Measurements from ENCODE around the gene SUSD1.
A peak's percentile ranks its signal among the peaks of the same experiment; 100 is the strongest.

SUSD1 gene

DNA sequence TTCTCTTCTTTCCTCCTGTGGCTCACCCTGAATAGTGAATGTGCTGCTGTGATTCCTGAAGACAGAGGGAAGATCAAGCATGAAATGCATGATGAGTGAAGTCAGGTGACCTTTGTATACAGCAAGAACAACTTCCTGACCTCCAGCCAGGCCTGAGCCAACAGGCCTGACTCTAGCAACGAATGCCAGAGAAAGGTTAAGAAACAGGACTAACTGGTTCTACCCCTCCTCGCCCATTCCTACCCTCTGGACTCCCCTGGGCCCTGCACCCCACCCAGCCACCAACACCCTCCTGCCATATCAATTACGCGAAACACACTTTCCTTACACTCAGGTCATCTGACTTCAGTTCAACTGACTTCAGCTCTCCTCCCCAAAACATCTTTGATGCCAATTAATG is 4.9 kb downstream of the SUSD1 start:
- Histone ChIP-seq H3K27me3 (ENCODE audit: control insufficient read depth, insufficient read depth, low read length) (no peaks in the 10 kb centered on the region), H3K9ac (ENCODE audit: low read length) (no peak overlapping the region), H3K4me3 (ENCODE audit: low read length) (no peak overlapping the region), H3K9me3 (ENCODE audit: control insufficient read depth, low read length) (no peaks in the 10 kb centered on the region), H3K36me3 (ENCODE audit: control insufficient read depth, insufficient read depth, low read length) (no peaks in the 10 kb centered on the region), H3K4me1 (ENCODE audit: control insufficient read depth, insufficient read depth, low read length) (peaks cover 65% of the 10 kb centered on the region)

DNA sequence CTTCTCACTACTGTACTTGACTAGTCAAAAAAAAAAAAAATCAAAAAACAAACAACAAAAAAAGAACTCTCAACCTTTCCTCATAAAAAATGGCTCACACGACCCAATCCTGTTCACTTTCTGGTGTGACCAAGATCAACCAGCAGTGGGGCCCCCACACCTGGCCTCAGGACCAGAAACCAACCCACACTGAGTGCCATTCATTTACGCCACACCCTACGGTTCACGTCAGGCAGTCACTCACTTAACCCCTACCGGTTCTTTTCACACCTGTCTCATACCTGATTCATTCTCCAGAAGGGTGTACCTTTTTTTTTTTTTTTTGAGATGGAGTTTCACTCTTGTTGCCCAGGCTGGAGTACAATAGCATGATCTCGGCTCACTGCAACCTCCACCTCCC is 5.7 kb downstream of the SUSD1 start:
- Histone ChIP-seq H3K36me3 (ENCODE audit: control insufficient read depth, insufficient read depth, low read length) (no peaks in the 10 kb centered on the region), H3K9me3 (ENCODE audit: control insufficient read depth, low read length) (no peaks in the 10 kb centered on the region), H3K4me3 (ENCODE audit: low read length) (no peak overlapping the region), H3K9ac (ENCODE audit: low read length) (no peak overlapping the region), H3K4me1 (ENCODE audit: control insufficient read depth, insufficient read depth, low read length) (peaks cover 65% of the 10 kb centered on the region), H3K27me3 (ENCODE audit: control insufficient read depth, insufficient read depth, low read length) (no peaks in the 10 kb centered on the region)

DNA sequence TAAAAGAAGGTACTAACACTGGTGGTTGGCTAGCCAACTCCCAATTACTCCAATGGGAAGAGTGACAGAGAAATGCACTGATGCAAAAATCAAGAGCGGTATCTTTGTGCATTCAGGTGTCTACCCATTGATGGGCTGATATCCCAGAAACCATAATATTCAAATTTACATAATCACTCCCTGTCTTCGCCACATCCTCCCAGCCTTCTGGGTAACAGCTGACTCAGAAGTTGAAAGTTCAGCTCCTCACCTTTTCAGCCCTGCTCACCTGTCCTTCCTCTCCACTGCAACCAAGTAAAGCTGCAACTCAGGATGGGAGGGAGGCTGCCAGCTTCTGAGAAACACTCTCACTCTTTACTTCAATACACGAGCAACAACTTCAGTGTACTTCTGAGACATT is 6.9 kb downstream of the SUSD1 start:
- Histone ChIP-seq H3K4me3 (ENCODE audit: low read length) (no peak overlapping the region), H3K4me1 (ENCODE audit: control insufficient read depth, insufficient read depth, low read length) (peaks cover 53% of the 10 kb centered on the region), H3K9ac (ENCODE audit: low read length) (no peak overlapping the region), H3K36me3 (ENCODE audit: control insufficient read depth, insufficient read depth, low read length) (no peaks in the 10 kb centered on the region), H3K27me3 (ENCODE audit: control insufficient read depth, insufficient read depth, low read length) (no peaks in the 10 kb centered on the region), H3K9me3 (ENCODE audit: control insufficient read depth, low read length) (no peaks in the 10 kb centered on the region)

DNA sequence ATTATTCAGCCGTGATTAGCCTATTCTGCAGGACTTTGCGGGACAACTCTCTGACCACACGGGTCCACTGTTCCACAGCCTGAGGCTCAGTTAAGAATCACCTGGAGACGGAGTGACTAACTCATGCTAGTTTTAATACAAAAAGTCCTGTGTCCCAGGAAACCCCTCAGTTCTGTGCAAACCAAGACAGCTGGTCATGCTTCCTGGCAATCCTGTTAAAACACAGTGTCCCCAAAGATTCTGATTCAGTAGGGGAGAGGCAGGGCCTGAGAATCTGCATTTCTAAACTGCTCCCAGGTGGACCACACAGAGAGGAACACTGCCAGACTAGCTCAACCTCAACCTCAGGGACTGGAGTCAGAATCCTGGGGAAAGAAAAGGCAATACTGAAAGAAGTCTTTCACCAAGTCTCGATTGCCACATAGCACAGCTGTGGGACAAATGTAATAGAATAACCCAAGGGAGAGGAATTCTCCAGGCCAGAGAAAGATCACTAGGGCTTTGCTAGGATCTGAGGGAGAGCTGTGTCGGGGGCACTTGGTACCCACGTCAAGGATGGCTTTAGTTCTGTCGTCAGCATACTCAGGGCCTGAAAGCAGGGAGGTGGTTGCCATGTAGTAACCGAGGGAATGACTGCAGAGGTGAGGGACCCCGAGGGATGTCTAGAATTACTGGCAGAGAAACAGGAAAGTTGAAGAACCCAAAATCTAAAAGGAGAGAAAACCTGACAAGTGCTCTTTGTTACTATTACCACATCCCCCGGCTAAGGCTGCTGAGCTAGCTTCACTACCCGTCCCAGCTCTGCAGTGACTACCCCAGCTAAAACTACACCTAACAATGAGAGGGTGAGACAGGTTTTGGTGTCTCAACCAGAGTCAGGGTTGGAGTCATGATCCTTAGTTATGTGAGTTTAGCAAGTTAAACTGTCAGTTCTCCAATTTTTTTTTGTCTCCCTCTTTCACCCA is 8.6 kb downstream of the SUSD1 start:
- H3K9ac ChIP-seq (ENCODE audit: low read length) = peak overlapping the region; percentile 2

DNA sequence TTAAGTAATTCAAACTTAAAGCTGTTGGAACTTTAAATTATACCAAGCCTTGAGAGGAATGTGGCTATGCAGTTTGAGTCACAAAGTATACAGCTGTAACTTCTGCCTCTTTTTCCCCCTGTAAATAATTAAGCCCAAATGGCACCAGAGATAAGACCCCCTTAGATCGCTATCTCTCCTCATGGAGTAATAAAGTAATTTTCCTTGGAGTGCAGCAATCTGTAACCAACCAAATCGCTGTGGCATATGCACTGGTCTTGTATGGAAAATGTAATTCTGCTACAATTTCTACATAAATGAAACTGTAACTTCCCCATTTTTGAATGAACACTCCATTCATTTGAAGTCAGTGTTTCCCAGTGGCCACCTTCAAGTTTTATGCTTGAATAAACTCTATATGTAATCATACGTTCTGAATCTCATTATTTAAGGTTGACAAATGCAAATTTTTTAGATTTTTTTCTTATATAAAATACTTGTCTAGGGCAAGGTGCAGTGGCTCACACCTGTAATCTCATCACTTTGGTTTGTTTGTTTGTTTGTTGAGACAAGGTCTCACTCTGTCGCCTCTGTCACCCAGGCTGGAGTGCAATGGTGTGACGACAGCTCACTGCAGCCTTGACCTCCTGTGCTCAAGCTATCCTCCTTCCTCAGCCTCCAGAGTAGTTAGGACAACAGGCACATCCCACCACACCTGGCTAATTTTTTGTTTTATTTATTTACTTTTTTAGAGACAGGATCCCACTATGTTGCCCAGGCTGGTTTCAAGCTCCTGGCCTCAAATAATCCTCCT is 12.3 kb downstream of the SUSD1 start:
- Histone ChIP-seq H3K9ac (ENCODE audit: low read length) (no peak overlapping the region), H3K36me3 (ENCODE audit: control insufficient read depth, insufficient read depth, low read length) (no peaks in the 10 kb centered on the region), H3K4me1 (ENCODE audit: control insufficient read depth, insufficient read depth, low read length) (peaks cover 10% of the 10 kb centered on the region), H3K27me3 (ENCODE audit: control insufficient read depth, insufficient read depth, low read length) (no peaks in the 10 kb centered on the region), H3K9me3 (ENCODE audit: control insufficient read depth, low read length) (no peaks in the 10 kb centered on the region), H3K4me3 (ENCODE audit: low read length) (no peak overlapping the region)

More for the DNA sequence above, 8.6 kb downstream of the SUSD1 start:
- H3K36me3 ChIP-seq (ENCODE audit: control insufficient read depth, insufficient read depth, low read length) = no peaks in the 10 kb centered on the region
- H3K4me3 ChIP-seq (ENCODE audit: low read length) = no peak overlapping the region
- H3K27me3 ChIP-seq (ENCODE audit: control insufficient read depth, insufficient read depth, low read length) = no peaks in the 10 kb centered on the region
- H3K9me3 ChIP-seq (ENCODE audit: control insufficient read depth, low read length) = no peaks in the 10 kb centered on the region
- H3K4me1 ChIP-seq (ENCODE audit: control insufficient read depth, insufficient read depth, low read length) = peaks cover 41% of the 10 kb centered on the region

DNA sequence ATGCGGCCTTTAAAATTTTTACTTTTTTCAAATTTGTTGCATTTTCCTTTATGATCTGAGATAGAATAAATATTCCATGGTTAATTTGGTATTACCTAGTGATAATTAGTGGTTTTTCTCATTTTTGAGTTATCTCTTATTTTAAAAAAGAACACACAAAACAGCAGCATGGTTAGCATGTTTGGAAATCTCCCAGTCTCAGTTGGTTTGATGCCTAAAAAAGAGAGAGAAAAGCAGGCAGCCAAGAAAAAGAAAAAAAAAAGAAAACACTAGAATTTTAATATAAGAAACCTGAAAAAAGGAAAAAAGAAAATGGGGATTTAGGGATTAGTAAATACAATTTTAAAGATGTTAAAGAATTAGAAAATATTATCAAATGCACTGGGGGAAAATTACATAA is 15.3 kb downstream of the SUSD1 start:
- Histone ChIP-seq H3K27me3 (ENCODE audit: control insufficient read depth, insufficient read depth, low read length) (no peaks in the 10 kb centered on the region), H3K9me3 (ENCODE audit: control insufficient read depth, low read length) (no peaks in the 10 kb centered on the region), H3K4me3 (ENCODE audit: low read length) (no peak overlapping the region), H3K36me3 (ENCODE audit: control insufficient read depth, insufficient read depth, low read length) (no peaks in the 10 kb centered on the region), H3K4me1 (ENCODE audit: control insufficient read depth, insufficient read depth, low read length) (no peaks in the 10 kb centered on the region), H3K9ac (ENCODE audit: low read length) (no peak overlapping the region)

DNA sequence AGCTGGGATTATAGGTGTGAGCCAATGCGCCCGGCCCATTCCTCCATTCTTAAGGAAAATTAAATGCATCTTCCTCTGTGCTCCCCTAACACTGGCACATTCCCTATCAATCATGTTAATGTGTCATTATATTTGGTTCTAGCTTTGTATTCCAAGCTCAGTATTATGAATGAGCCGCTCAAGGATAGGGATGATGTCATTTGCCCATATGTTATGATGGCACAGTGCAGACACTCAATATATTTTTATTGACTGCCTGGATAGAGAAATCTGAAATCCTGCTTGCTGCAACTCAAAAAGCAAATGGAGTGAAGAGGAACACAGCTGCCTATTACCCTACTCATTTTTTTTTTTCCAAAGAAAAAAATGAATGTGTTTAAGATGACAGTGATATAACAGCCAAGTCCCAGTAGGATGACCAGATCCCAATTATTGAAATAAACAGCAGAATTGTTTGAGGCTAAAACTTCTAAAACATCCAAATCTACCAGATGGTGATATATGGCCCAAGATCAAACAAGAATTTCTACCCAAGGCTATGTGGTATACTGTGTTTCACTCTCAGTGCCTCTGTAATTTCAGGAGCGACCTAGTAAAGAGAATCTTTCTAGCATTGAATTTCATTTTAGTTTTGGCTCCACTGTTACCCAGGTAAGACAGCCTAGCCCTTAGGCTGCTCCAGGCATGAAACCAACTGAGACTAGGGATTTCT is 16.3 kb downstream of the SUSD1 start:
- H3K36me3 ChIP-seq (ENCODE audit: control insufficient read depth, insufficient read depth, low read length) = no peaks in the 10 kb centered on the region
- H3K9me3 ChIP-seq (ENCODE audit: control insufficient read depth, low read length) = no peaks in the 10 kb centered on the region

DNA sequence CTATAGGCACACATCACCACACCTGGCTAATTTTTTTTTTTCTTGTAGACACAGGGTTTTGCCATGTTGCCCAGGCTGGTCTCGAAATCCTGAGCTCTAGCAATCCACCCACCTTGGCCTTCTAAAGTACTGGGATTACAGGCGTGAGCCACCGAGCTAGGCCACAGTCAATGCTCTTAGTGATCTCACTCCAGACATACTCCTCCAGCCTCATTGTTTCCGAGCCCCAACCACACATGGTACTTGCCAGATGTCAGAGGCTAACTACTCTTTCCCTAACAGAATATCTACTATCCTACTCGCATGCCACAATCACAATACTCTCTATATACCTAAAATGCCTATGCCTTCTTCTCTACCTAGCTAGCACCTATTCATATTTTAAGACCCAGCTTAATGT is 17.1 kb downstream of the SUSD1 start:
- Histone ChIP-seq H3K9me3 (ENCODE audit: control insufficient read depth, low read length) (no peaks in the 10 kb centered on the region), H3K4me3 (ENCODE audit: low read length) (no peak overlapping the region), H3K27me3 (ENCODE audit: control insufficient read depth, insufficient read depth, low read length) (no peaks in the 10 kb centered on the region), H3K4me1 (ENCODE audit: control insufficient read depth, insufficient read depth, low read length) (no peaks in the 10 kb centered on the region), H3K36me3 (ENCODE audit: control insufficient read depth, insufficient read depth, low read length) (no peaks in the 10 kb centered on the region), H3K9ac (ENCODE audit: low read length) (no peak overlapping the region)

More for the DNA sequence above, 16.3 kb downstream of the SUSD1 start:
- no peaks in the 10 kb centered on the region for H3K4me1 ChIP-seq (ENCODE audit: control insufficient read depth, insufficient read depth, low read length)
- no peak overlapping the region for H3K4me3 ChIP-seq (ENCODE audit: low read length)
- no peak overlapping the region for H3K9ac ChIP-seq (ENCODE audit: low read length)
- H3K27me3 ChIP-seq (ENCODE audit: control insufficient read depth, insufficient read depth, low read length) = no peaks in the 10 kb centered on the region

DNA sequence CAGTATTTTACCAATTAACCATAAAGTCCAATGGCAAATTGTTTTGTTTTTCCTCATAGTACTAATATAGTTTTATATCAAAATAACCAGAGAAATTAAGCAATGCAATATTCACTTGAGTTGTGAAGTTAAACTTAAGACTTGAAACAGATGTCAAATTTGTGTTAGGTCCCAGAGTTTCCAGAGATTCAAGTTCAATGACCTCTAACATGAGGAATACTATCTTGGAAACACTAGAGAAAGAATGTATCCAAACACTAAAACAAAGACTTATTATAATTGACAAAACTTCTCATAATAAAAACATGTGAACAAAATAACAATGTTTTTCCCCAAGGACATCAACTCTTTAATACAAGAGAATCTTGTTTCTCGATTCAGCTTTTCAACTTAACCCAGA is 18.0 kb downstream of the SUSD1 start:
- Histone ChIP-seq H3K36me3 (ENCODE audit: control insufficient read depth, insufficient read depth, low read length) (no peaks in the 10 kb centered on the region), H3K4me1 (ENCODE audit: control insufficient read depth, insufficient read depth, low read length) (no peaks in the 10 kb centered on the region), H3K27me3 (ENCODE audit: control insufficient read depth, insufficient read depth, low read length) (no peaks in the 10 kb centered on the region), H3K4me3 (ENCODE audit: low read length) (no peak overlapping the region), H3K9me3 (ENCODE audit: control insufficient read depth, low read length) (no peaks in the 10 kb centered on the region), H3K9ac (ENCODE audit: low read length) (no peak overlapping the region)

DNA sequence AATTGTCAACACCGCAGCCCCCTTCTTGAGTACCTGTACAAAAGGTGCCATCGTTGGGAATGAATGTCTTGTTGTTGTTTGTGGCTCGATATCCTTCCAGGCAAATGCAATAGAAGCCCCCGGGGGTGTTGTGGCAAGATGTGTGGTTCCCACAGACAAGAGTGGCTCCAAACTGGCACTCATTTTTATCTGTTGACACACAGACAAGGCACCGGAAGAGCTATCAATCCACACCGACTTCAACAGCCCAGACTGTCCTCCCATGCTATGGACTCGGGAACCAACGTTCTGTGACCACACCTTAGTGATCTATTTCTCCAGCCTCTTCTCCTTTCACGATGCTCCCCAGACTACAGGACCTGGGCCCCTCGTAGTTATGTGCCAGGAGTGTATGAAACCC is 25.9 kb downstream of the SUSD1 start:
- Histone ChIP-seq H3K9ac (ENCODE audit: low read length) (no peak overlapping the region), H3K4me3 (ENCODE audit: low read length) (no peak overlapping the region), H3K9me3 (ENCODE audit: control insufficient read depth, low read length) (no peaks in the 10 kb centered on the region), H3K4me1 (ENCODE audit: control insufficient read depth, insufficient read depth, low read length) (no peaks in the 10 kb centered on the region), H3K36me3 (ENCODE audit: control insufficient read depth, insufficient read depth, low read length) (no peaks in the 10 kb centered on the region), H3K27me3 (ENCODE audit: control insufficient read depth, insufficient read depth, low read length) (no peaks in the 10 kb centered on the region)

DNA sequence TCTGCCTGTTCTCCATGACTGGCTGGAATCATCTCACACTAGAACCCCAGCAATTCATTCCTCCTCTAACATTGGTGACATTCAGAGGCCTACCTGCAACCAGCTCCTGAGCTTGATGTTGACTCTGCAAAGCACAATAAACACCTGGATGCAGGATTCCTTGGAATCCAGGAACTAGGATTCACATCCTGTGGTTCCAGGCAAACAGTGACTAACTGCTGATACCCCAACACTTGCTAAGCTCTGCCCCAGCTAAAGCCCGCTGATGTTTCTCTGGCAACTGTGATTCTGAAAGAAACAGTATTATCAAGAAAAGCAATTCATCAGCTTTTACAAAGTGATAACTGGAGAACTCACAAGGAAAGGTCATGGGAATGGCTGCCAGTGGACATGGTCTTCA is 29.2 kb downstream of the SUSD1 start:
- Histone ChIP-seq H3K36me3 (ENCODE audit: control insufficient read depth, insufficient read depth, low read length) (no peaks in the 10 kb centered on the region), H3K9me3 (ENCODE audit: control insufficient read depth, low read length) (no peaks in the 10 kb centered on the region), H3K4me1 (ENCODE audit: control insufficient read depth, insufficient read depth, low read length) (no peaks in the 10 kb centered on the region), H3K4me3 (ENCODE audit: low read length) (no peak overlapping the region), H3K27me3 (ENCODE audit: control insufficient read depth, insufficient read depth, low read length) (no peaks in the 10 kb centered on the region), H3K9ac (ENCODE audit: low read length) (no peak overlapping the region)

DNA sequence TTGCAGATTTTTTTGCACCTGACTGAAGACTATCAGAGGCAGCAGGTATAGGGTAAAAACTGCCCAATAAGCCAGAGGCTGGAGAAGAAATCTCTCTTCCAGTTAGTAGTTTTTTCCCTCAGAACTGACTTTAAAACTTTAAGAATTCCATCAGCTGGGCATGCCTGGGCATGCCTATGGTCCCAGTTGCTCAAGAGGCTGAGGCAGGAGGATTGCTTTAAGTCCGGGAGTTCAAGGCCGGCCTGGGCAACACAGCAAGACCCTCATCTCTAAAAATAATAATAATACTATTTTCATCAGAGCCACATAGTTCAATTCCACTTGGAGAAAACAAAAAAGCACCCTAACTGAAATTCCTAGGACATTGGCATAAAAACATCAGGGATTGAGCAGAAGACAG is 30.3 kb downstream of the SUSD1 start:
- no peaks in the 10 kb centered on the region for H3K4me1 ChIP-seq (ENCODE audit: control insufficient read depth, insufficient read depth, low read length)
- no peaks in the 10 kb centered on the region for H3K27me3 ChIP-seq (ENCODE audit: control insufficient read depth, insufficient read depth, low read length)
- no peaks in the 10 kb centered on the region for H3K9me3 ChIP-seq (ENCODE audit: control insufficient read depth, low read length)
- H3K36me3 ChIP-seq (ENCODE audit: control insufficient read depth, insufficient read depth, low read length) = no peaks in the 10 kb centered on the region
- H3K4me3 ChIP-seq (ENCODE audit: low read length) = no peak overlapping the region
- H3K9ac ChIP-seq (ENCODE audit: low read length) = no peak overlapping the region

Measured in mucosa of stomach (tissue), 1 donor.